HEK293 (cell line): ENCODE measurements around the gene TIMM50.

Experiments used
- EGR2 ChIP-seq: fragments of 450-650 bp; formaldehyde crosslinking; IDR thresholded peaks from 2 replicates; pipeline ENCODE4 v1.5.1; 2016; ENCODE audit warnings: low read depth, missing biosample characterization, missing genetic modification characterization
- GLI2 ChIP-seq: fragments of 450-650 bp; formaldehyde crosslinking; IDR thresholded peaks from 2 replicates; pipeline ENCODE4; 2017; ENCODE audit warnings: missing biosample characterization, missing genetic modification characterization, low read depth, borderline replicate concordance
- KLF8 ChIP-seq: fragments of 450-650 bp; formaldehyde crosslinking; IDR thresholded peaks from 2 replicates; pipeline ENCODE4 v1.5.1; 2016; ENCODE audit warnings: missing biosample characterization, missing genetic modification characterization
- MYNN ChIP-seq: fragments of 450-650 bp; formaldehyde crosslinking; IDR thresholded peaks from 2 replicates; pipeline ENCODE4 v1.5.1; 2016; ENCODE audit warnings: missing biosample characterization, missing genetic modification characterization, borderline replicate concordance
- SP2 ChIP-seq: fragments of 450-650 bp; formaldehyde crosslinking; IDR thresholded peaks from 2 replicates; pipeline ENCODE4 v1.5.1; 2016; ENCODE audit warnings: missing biosample characterization, missing genetic modification characterization
- SP3 ChIP-seq: fragments of 450-650 bp; formaldehyde crosslinking; IDR thresholded peaks from 2 replicates; pipeline ENCODE4 v1.5.1; 2016; ENCODE audit warnings: missing biosample characterization, missing genetic modification characterization
- YY2 ChIP-seq: fragments of 450-650 bp; formaldehyde crosslinking; IDR thresholded peaks from 2 replicates; pipeline ENCODE4 v1.5.1; 2016; ENCODE audit warnings: missing biosample characterization, missing genetic modification characterization
- ZNF175 ChIP-seq: fragments of 450-650 bp; formaldehyde crosslinking; IDR thresholded peaks from 2 replicates; pipeline ENCODE4 v1.5.1; 2016; ENCODE audit warnings: missing biosample characterization, missing genetic modification characterization
- ZNF2 ChIP-seq: fragments of 450-650 bp; formaldehyde crosslinking; IDR thresholded peaks from 2 replicates; pipeline ENCODE4 v1.5.1; 2016; ENCODE audit warnings: missing biosample characterization, missing genetic modification characterization
- ZNF214 ChIP-seq: fragments of 450-650 bp; formaldehyde crosslinking; IDR thresholded peaks from 2 replicates; pipeline ENCODE4 v1.5.1; 2017; ENCODE audit warnings: missing biosample characterization, mild to moderate bottlenecking, missing genetic modification characterization, borderline replicate concordance
- ZNF24 ChIP-seq: fragments of 450-650 bp; formaldehyde crosslinking; IDR thresholded peaks from 2 replicates; pipeline ENCODE4 v1.5.1; 2016; ENCODE audit warnings: missing biosample characterization, missing genetic modification characterization
- ZNF335 ChIP-seq: fragments of 450-650 bp; formaldehyde crosslinking; conservative IDR thresholded peaks from 2 replicates; pipeline ENCODE4 v1.5.1; 2016; ENCODE audit warnings: missing biosample characterization, missing genetic modification characterization
- ZNF341 ChIP-seq: fragments of 450-650 bp; formaldehyde crosslinking; IDR thresholded peaks from 2 replicates; pipeline ENCODE4; 2016; ENCODE audit warnings: low read depth, missing biosample characterization, missing genetic modification characterization
- ZNF391 ChIP-seq: fragments of 450-650 bp; formaldehyde crosslinking; IDR thresholded peaks from 2 replicates; pipeline ENCODE4 v1.5.1; 2016; ENCODE audit warnings: low read depth, missing biosample characterization, missing genetic modification characterization, borderline replicate concordance
- ZNF514 ChIP-seq: fragments of 450-650 bp; formaldehyde crosslinking; IDR thresholded peaks from 2 replicates; pipeline ENCODE4 v1.5.1; 2016; ENCODE audit warnings: missing biosample characterization, missing genetic modification characterization
- ZNF521 ChIP-seq: fragments of 450-650 bp; formaldehyde crosslinking; IDR thresholded peaks from 2 replicates; pipeline ENCODE4 v1.5.1; 2017; ENCODE audit warnings: missing biosample characterization, mild to moderate bottlenecking, missing genetic modification characterization
- ZNF530 ChIP-seq: fragments of 450-650 bp; formaldehyde crosslinking; IDR thresholded peaks from 2 replicates; pipeline ENCODE4 v1.5.1; 2016; ENCODE audit warnings: low read depth, missing biosample characterization, missing genetic modification characterization
- ZNF623 ChIP-seq: fragments of 450-650 bp; formaldehyde crosslinking; IDR thresholded peaks from 2 replicates; pipeline ENCODE4 v1.5.1; 2016; ENCODE audit warnings: missing biosample characterization, missing genetic modification characterization
- ZNF660 ChIP-seq: fragments of 450-650 bp; IDR thresholded peaks from 2 replicates; pipeline ENCODE4 v1.5.1; 2018; ENCODE audit warnings: missing biosample characterization, mild to moderate bottlenecking, missing genetic modification characterization
- ZNF768 ChIP-seq: fragments of 450-650 bp; formaldehyde crosslinking; IDR thresholded peaks from 2 replicates; pipeline ENCODE4 v1.5.1; 2018; ENCODE audit warnings: missing biosample characterization, mild to moderate bottlenecking, missing genetic modification characterization
- ZNF791 ChIP-seq: fragments of 450-650 bp; formaldehyde crosslinking; IDR thresholded peaks from 2 replicates; pipeline ENCODE4 v1.5.1; 2016; ENCODE audit warnings: missing biosample characterization, missing genetic modification characterization
- ZNF830 ChIP-seq: fragments of 450-650 bp; IDR thresholded peaks from 2 replicates; pipeline ENCODE4 v1.5.0; 2018; ENCODE audit warnings: missing biosample characterization, missing genetic modification characterization, low read depth, mild to moderate bottlenecking, moderate library complexity
- ZNF837 ChIP-seq: fragments of 450-650 bp; formaldehyde crosslinking; IDR thresholded peaks from 2 replicates; pipeline ENCODE4 v1.5.1; 2016; ENCODE audit warnings: missing biosample characterization, missing genetic modification characterization
- ZNF843 ChIP-seq: fragments of 450-650 bp; formaldehyde crosslinking; IDR thresholded peaks from 2 replicates; pipeline ENCODE4 v1.5.1; 2016; ENCODE audit warnings: missing biosample characterization, missing genetic modification characterization
- ZSCAN16 ChIP-seq: fragments of 450-650 bp; formaldehyde crosslinking; IDR thresholded peaks from 2 replicates; pipeline ENCODE4 v1.5.1; 2016; ENCODE audit warnings: missing biosample characterization, missing genetic modification characterization
- TF ChIP-seq, protein P1 (sequence below): fragments of 450-650 bp; formaldehyde crosslinking; IDR thresholded peaks from 2 replicates; pipeline ENCODE4 v1.5.1; 2016; ENCODE audit warnings: missing biosample characterization, missing genetic modification characterization
- TF ChIP-seq, protein P2 (sequence below): fragments of 450-650 bp; formaldehyde crosslinking; IDR thresholded peaks from 2 replicates; pipeline ENCODE4 v1.5.1; 2016; ENCODE audit warnings: missing biosample characterization, missing genetic modification characterization
- TF ChIP-seq, protein P3 (sequence below): fragments of 450-650 bp; formaldehyde crosslinking; IDR thresholded peaks from 2 replicates; pipeline ENCODE4 v1.5.1; 2016; ENCODE audit warnings: missing biosample characterization, missing genetic modification characterization
- TF ChIP-seq, protein P4 (sequence below): fragments of 450-650 bp; IDR thresholded peaks from 2 replicates; pipeline ENCODE4 v1.5.1; 2018; ENCODE audit warnings: missing biosample characterization, mild to moderate bottlenecking, missing genetic modification characterization
- TF ChIP-seq, protein P5 (sequence below): fragments of 450-650 bp; formaldehyde crosslinking; IDR thresholded peaks from 2 replicates; pipeline ENCODE4 v1.5.1; 2016; ENCODE audit warnings: missing biosample characterization, missing genetic modification characterization
- TF ChIP-seq, protein P6 (sequence below): fragments of 450-650 bp; formaldehyde crosslinking; IDR thresholded peaks from 2 replicates; pipeline ENCODE4 v1.5.1; 2016; ENCODE audit warnings: missing biosample characterization, missing genetic modification characterization

TIMM50 gene

DNA sequence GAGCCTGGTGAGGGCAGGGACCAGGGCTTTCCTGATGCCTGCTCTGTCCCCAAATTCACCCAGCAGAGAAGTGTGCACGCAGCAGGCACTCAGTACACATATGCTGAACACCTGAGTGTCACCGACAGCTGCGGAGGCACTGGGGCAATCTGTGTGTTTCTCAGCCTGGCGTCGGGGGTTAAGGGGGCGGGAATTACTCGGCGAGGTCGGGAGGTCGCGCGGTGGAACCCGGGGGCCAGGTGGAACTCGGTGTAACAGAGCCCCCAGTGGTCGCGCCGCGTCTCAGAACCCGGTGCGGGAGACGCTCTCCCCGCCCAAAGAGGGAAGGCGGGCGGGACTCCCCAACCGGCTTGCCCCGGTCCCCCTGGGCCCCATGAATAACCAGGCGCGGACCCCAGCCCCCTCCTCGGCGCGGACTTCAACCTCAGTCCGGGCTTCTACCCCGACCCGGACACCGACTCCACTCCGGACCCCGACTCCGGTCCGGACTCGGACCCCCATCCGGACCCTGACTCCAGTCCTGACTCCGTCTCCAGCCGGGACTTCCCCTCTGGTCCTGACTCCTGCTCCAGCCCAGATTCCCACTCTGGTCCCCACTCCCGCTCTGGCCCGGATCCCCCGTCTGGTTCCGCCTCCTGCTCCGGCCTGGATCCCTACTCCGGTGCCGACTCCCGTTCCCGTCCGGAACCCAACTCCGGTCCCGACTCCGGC lies 34.4 kb downstream of the TIMM50 start, which contains the start of gene SELENOV (continued):
- TF ChIP-seq ZNF530 (tag by site-specific recombination) = no peak
- no peak for TF ChIP-seq ZNF341 (tag by site-specific recombination)
- TF ChIP-seq, protein P1, sequence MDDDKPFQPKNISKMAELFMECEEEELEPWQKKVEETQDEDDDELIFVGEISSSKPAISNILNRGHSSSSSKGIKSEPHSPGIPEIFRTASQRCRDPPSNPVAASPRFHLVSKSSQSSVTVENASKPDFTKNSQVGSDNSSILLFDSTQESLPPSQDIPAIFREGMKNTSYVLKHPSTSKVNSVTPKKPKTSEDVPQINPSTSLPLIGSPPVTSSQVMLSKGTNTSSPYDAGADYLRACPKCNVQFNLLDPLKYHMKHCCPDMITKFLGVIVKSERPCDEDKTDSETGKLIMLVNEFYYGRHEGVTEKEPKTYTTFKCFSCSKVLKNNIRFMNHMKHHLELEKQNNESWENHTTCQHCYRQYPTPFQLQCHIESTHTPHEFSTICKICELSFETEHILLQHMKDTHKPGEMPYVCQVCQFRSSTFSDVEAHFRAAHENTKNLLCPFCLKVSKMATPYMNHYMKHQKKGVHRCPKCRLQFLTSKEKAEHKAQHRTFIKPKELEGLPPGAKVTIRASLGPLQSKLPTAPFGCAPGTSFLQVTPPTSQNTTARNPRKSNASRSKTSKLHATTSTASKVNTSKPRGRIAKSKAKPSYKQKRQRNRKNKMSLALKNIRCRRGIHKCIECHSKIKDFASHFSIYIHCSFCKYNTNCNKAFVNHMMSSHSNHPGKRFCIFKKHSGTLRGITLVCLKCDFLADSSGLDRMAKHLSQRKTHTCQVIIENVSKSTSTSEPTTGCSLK (tag by site-specific recombination) = no peak
- no peak for TF ChIP-seq MYNN (tag by site-specific recombination)
- TF ChIP-seq, protein P2, sequence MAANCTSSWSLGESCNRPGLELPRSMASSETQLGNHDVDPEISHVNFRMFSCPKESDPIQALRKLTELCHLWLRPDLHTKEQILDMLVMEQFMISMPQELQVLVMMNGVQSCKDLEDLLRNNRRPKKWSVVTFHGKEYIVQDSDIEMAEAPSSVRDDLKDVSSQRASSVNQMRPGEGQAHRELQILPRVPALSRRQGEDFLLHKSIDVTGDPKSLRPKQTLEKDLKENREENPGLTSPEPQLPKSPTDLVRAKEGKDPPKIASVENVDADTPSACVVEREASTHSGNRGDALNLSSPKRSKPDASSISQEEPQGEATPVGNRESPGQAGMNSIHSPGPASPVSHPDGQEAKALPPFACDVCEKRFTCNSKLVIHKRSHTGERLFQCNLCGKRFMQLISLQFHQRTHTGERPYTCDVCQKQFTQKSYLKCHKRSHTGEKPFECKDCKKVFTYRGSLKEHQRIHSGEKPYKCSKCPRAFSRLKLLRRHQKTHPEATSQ (tag by site-specific recombination) = 0 out of 2 replicates have a peak, but pooled peaks have one; percentile 28
- no peak for TF ChIP-seq ZNF391 (tag by site-specific recombination)
- TF ChIP-seq, protein P3, sequence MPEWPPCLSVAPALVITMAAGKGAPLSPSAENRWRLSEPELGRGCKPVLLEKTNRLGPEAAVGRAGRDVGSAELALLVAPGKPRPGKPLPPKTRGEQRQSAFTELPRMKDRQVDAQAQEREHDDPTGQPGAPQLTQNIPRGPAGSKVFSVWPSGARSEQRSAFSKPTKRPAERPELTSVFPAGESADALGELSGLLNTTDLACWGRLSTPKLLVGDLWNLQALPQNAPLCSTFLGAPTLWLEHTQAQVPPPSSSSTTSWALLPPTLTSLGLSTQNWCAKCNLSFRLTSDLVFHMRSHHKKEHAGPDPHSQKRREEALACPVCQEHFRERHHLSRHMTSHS (tag by site-specific recombination) = 0 out of 2 replicates have a peak, but pooled peaks have one; percentile 19
- no peak for TF ChIP-seq ZNF660 (tag by site-specific recombination)
- peak; percentile 43 for TF ChIP-seq SP2
- TF ChIP-seq ZNF514 (tag by site-specific recombination) = no peak
- no peak for TF ChIP-seq ZNF830 (tag by site-specific recombination)
- TF ChIP-seq, protein P4, sequence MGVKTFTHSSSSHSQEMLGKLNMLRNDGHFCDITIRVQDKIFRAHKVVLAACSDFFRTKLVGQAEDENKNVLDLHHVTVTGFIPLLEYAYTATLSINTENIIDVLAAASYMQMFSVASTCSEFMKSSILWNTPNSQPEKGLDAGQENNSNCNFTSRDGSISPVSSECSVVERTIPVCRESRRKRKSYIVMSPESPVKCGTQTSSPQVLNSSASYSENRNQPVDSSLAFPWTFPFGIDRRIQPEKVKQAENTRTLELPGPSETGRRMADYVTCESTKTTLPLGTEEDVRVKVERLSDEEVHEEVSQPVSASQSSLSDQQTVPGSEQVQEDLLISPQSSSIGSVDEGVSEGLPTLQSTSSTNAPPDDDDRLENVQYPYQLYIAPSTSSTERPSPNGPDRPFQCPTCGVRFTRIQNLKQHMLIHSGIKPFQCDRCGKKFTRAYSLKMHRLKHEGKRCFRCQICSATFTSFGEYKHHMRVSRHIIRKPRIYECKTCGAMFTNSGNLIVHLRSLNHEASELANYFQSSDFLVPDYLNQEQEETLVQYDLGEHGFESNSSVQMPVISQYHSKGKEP = no peak
- no peak for TF ChIP-seq EGR2 (tag by site-specific recombination)
- peak; percentile 41 for TF ChIP-seq SP3
- TF ChIP-seq GLI2 (tag by site-specific recombination) = no peak
- TF ChIP-seq ZNF768 (tag by site-specific recombination) = no peak; the same call in 1 of the 2 replicates
- TF ChIP-seq ZNF175 = no peak
- TF ChIP-seq ZNF24 (tag by site-specific recombination) = no peak
- no peak for TF ChIP-seq ZNF214 (tag by site-specific recombination)
- no peak for TF ChIP-seq ZSCAN16 (tag by site-specific recombination)
- TF ChIP-seq ZNF2 (tag by site-specific recombination) = 0 out of 2 replicates have a peak, but pooled peaks have one; percentile 20
- TF ChIP-seq ZNF791 = no peak
- TF ChIP-seq ZNF837 (tag by site-specific recombination) = no peak
- TF ChIP-seq, protein P5, sequence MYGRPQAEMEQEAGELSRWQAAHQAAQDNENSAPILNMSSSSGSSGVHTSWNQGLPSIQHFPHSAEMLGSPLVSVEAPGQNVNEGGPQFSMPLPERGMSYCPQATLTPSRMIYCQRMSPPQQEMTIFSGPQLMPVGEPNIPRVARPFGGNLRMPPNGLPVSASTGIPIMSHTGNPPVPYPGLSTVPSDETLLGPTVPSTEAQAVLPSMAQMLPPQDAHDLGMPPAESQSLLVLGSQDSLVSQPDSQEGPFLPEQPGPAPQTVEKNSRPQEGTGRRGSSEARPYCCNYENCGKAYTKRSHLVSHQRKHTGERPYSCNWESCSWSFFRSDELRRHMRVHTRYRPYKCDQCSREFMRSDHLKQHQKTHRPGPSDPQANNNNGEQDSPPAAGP (tag by site-specific recombination) = no peak
- TF ChIP-seq ZNF623 (tag by site-specific recombination) = no peak
- TF ChIP-seq ZNF335 (tag by site-specific recombination) = peak; percentile 85
- no peak for TF ChIP-seq YY2 (tag by site-specific recombination)
- TF ChIP-seq ZNF843 (tag by site-specific recombination) = no peak
- TF ChIP-seq KLF8 (tag by site-specific recombination) = no peak
- no peak for TF ChIP-seq ZNF521 (tag by site-specific recombination)
- TF ChIP-seq, protein P6, sequence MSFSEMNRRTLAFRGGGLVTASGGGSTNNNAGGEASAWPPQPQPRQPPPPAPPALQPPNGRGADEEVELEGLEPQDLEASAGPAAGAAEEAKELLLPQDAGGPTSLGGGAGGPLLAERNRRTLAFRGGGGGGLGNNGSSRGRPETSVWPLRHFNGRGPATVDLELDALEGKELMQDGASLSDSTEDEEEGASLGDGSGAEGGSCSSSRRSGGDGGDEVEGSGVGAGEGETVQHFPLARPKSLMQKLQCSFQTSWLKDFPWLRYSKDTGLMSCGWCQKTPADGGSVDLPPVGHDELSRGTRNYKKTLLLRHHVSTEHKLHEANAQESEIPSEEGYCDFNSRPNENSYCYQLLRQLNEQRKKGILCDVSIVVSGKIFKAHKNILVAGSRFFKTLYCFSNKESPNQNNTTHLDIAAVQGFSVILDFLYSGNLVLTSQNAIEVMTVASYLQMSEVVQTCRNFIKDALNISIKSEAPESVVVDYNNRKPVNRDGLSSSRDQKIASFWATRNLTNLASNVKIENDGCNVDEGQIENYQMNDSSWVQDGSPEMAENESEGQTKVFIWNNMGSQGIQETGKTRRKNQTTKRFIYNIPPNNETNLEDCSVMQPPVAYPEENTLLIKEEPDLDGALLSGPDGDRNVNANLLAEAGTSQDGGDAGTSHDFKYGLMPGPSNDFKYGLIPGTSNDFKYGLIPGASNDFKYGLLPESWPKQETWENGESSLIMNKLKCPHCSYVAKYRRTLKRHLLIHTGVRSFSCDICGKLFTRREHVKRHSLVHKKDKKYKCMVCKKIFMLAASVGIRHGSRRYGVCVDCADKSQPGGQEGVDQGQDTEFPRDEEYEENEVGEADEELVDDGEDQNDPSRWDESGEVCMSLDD (tag by site-specific recombination) = peak; percentile 36; the same call in 1 of the 2 replicates
